IPS-NIHi11 (cell line): ENCODE measurements around the gene BAZ1B.
"Not testable (repeated sequence)": the region's sequence is repeated elsewhere in the genome, so short reads cannot be mapped to it uniquely, and the experiment has no call there.

Experiments
- DNase-seq: peaks from one replicate; pipeline ENCODE4 v3.0.0; 2012; ENCODE audit warnings: mixed read lengths, low spot score

BAZ1B gene

GRCh38 chr7:73538510-73538909 is 16.4 kb upstream of the BAZ1B start:
- DNase-seq, result not testable (repeated sequence)

- no peak for DNase-seq
These were observed 15.0 kb upstream of the BAZ1B start for GRCh38 chr7:73537051-73537450.

GRCh38 chr7:73536479-73536878 is 14.4 kb upstream of the BAZ1B start:
- DNase-seq, result no peak

GRCh38 chr7:73535918-73536317 is 13.8 kb upstream of the BAZ1B start:
- not testable (repeated sequence) for DNase-seq

- no peak for DNase-seq
These were observed 11.6 kb upstream of the BAZ1B start for GRCh38 chr7:73533742-73534141.

GRCh38 chr7:73532224-73532623 is 10.1 kb upstream of the BAZ1B start:
- DNase-seq, result no peak

GRCh38 chr7:73530800-73531199 is 8.7 kb upstream of the BAZ1B start:
- DNase-seq, result no peak

- no peak for DNase-seq
These were observed 5.1 kb upstream of the BAZ1B start for GRCh38 chr7:73526896-73527821.

- not testable (repeated sequence) for DNase-seq
These were observed 4.0 kb upstream of the BAZ1B start for GRCh38 chr7:73526158-73526494.

- DNase-seq, result peak; percentile 81
These were observed 423 bp downstream of the BAZ1B start for GRCh38 chr7:73521636-73522104.

GRCh38 chr7:73520673-73521635 is 1.1 kb downstream of the BAZ1B start:
- DNase-seq, result no peak

- no peak for DNase-seq
These were observed 2.0 kb downstream of the BAZ1B start for GRCh38 chr7:73519867-73520672.

- DNase-seq, result no peak
These were observed 3.6 kb downstream of the BAZ1B start for GRCh38 chr7:73518470-73518869.

GRCh38 chr7:73517241-73517995 is 4.7 kb downstream of the BAZ1B start:
- no peak for DNase-seq

GRCh38 chr7:73515178-73515577 is 6.9 kb downstream of the BAZ1B start:
- no peak for DNase-seq

- no peak for DNase-seq
These were observed 9.9 kb downstream of the BAZ1B start for GRCh38 chr7:73512018-73512780.

- no peak for DNase-seq
These were observed 12.6 kb downstream of the BAZ1B start for GRCh38 chr7:73509463-73509862.

- no peak for DNase-seq
These were observed 14.5 kb downstream of the BAZ1B start for GRCh38 chr7:73507556-73507955.

- no peak for DNase-seq
These were observed 17.2 kb downstream of the BAZ1B start for GRCh38 chr7:73504920-73505319.

GRCh38 chr7:73504017-73504416 is 18.1 kb downstream of the BAZ1B start:
- DNase-seq, result no peak
